HG02973 (cell line): ENCODE results near the gene KLKB1.
"Not testable (repeated sequence)": the region's sequence is repeated elsewhere in the genome, so short reads cannot be mapped to it uniquely, and the experiment has no call there.

Experiments used
- ATAC-seq: cut with Tn5 transposase; IDR thresholded peaks from one replicate; pipeline ENCODE4 v1.9.1; 2021; ENCODE audit warnings: moderate library complexity; ENCODE audit not compliant: unreplicated experiment

The KLKB1 gene

GRCh38 chr4:186264660-186265059, 37.4 kb downstream of the KLKB1 start:
- ATAC-seq = no peak

GRCh38 chr4:186265250-186265649, 37.9 kb downstream of the KLKB1 start:
- ATAC-seq = not testable (repeated sequence)

- ATAC-seq = no peak
Observed at GRCh38 chr4:186265683-186266652, 38.7 kb downstream of the KLKB1 start, which contains the start of gene F11. TSS of gene F11 (plus strand) at chr4:186266189. CDS start at chr4:186267137, 948 bp downstream.

- ATAC-seq = no peak
Observed at GRCh38 chr4:186266729-186267456, 39.6 kb downstream of the KLKB1 start.

GRCh38 chr4:186271081-186271678, 43.9 kb downstream of the KLKB1 start:
- ATAC-seq = no peak

GRCh38 chr4:186272699-186273391, 45.5 kb downstream of the KLKB1 start:
- no peak for ATAC-seq

GRCh38 chr4:186273392-186273789, 46.1 kb downstream of the KLKB1 start:
- not testable (repeated sequence) for ATAC-seq

GRCh38 chr4:186283311-186283710, 56.0 kb downstream of the KLKB1 start:
- ATAC-seq = no peak

- ATAC-seq = no peak
Observed at GRCh38 chr4:186285147-186285546, 57.8 kb downstream of the KLKB1 start.

- ATAC-seq = no peak
Observed at GRCh38 chr4:186286581-186286980, 59.3 kb downstream of the KLKB1 start.

- ATAC-seq = no peak
Observed at GRCh38 chr4:186291256-186291890, 64.1 kb downstream of the KLKB1 start.

- ATAC-seq = no peak
Observed at GRCh38 chr4:186294160-186294559, 66.9 kb downstream of the KLKB1 start.

- ATAC-seq = no peak
Observed at GRCh38 chr4:186296481-186296880, 69.2 kb downstream of the KLKB1 start.

- ATAC-seq = no peak
Observed at GRCh38 chr4:186297013-186297645, 69.8 kb downstream of the KLKB1 start.

- no peak for ATAC-seq
Observed at GRCh38 chr4:186298031-186298647, 70.8 kb downstream of the KLKB1 start.

GRCh38 chr4:186299291-186299690, 72.0 kb downstream of the KLKB1 start:
- ATAC-seq = no peak

GRCh38 chr4:186300659-186301390, 73.5 kb downstream of the KLKB1 start:
- no peak for ATAC-seq

GRCh38 chr4:186304216-186304615, 76.9 kb downstream of the KLKB1 start:
- ATAC-seq = no peak
